SK-N-SH treated with all-trans-retinoic acid at 6 μM for 48 hours (cell line): ENCODE measurements around the gene SLC35A2.
"Not testable (repeated sequence)": the region's sequence is repeated elsewhere in the genome, so short reads cannot be mapped to it uniquely, and the experiment has no call there.

Experiments used
- ATAC-seq: fragments of 200-7000 bp; cut with Tn5 transposase; 3 replicates; pipeline ENCODE4 v1.9.1; 2020; ENCODE audit warnings: mild to moderate bottlenecking, moderate library complexity

The SLC35A2 gene

DNA sequence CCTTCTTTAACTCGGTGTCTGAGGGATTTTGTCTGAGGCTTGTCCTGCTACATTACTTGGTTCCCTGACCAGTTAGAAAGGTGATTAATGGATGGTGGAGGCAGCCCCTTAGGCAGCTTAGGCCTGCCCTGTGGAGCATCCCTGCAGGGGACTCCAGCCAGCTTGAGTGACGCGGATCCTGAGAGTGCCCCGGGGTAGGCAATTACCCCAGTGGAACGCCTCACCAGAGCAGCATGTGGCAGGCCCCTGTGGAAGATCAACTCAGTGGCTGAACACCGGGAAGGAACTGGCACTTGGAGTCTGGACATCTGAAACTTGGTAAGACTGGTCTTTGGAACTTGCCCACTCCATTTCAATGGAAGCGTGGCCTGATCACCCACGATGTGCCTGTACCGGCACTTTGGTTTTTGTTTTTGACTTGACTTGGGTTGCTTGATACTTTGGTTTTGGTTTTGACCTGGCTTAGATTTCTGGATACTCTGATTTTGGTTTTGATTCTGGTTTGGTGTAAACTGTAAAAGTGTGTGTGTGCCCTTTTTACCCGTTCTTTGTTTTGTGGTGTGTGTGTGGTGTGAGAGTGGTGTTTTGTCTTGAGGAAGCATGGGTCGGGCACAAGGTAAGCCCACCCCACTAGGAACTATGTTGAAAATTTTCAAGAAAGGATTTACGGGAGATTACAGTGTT, 57.2 kb downstream of the SLC35A2 start:
- ATAC-seq, result not testable (repeated sequence)

DNA sequence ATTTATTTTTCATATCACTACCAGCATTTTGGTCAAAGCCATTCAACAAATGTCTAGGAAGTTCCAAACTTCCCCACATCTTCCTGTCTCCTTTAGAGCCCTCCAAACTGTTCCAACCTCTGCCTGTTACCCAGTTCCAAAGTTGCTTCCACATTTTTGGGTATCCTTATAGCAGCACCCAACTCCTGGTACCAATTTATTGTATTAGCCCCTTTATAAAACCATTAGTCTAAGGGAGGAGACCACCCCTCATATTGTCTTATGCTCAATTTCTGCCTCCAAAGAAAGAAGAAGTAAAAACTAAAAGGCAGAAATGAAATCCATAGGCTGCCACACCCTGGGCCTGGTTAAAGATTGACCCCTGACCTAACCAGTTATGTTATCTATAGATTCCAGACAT, 58.0 kb downstream of the SLC35A2 start:
- not testable (repeated sequence) for ATAC-seq
